Ishikawa (cell line): ENCODE measurements around the gene MAML2.

ENCODE experiments used
- TEAD4 ChIP-seq: IDR thresholded peaks from 2 replicates; pipeline ENCODE4 v1.6.1; 2012
- YY1 ChIP-seq: IDR thresholded peaks from 2 replicates; pipeline ENCODE4 v1.6.1; 2012; ENCODE audit warnings: low read depth

DNA sequence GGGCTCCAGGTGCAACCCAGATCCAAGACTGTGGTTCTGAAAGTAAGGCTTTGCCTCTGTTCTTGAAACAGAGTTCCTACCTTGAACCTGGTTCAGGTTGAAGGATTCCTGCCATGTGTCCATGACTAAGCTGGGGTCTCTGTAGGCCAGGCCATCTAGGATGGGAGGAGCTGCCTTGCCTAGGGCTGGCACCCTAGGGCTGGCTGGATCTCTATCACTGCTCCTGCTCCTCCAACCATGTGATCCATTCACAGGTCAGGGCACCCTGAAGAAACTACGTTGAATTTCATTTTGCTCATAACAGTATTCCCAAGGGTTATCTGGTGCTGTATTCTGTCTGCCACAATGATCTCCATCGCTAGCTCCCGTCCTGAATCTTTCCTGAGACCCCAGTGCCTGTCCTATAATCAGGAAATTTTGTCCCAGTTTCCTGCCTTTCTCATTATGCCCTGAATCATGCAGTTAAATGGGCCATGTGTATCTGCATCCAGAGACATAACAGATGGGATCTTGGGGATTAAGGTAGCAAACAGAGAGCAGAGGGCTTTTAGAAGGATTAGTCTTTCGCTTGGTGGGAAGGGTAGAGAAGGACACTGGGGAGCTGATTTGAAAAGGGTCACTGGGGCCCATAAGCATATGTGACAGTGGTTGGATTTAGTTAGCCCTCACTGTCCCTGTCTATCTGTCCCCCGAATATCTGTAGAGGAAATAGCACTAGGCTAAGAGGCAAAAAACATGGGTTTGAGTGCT lies 320.9 kb downstream of the MAML2 start:
- TF ChIP-seq TEAD4 (no peak), YY1 (no peak)
